T-cell (primary cell): Measurements from ENCODE around the gene IRAK3. TPM values are rescaled to one million over a fixed set of nuclear protein-coding genes. Genes with fewer than 3 reads are reported as not detected.

Source experiments
- ATAC-seq, 4 experiments: fragments of 200-7000 bp in 3 of 4; fragments of 150-1000 bp in 1 of 4; cut with Tn5 transposase; replicated peaks in 1 of 4; 1 replicate in 3 of 4; 2 replicates in 1 of 4; pipeline ENCODE4 v1.10.0; 2021; ENCODE audit warnings: moderate library complexity in 3 of 4, mild to moderate bottlenecking in 2 of 4, moderate number of reproducible peaks in 1 of 4
- CTCF ChIA-PET, 2 donors: fragments of 300-600 bp; sonication (Branson Sonifier 250); formaldehyde crosslinking; loops; one replicate each; lab custom pipeline; 2022; ENCODE audit warnings: antibody characterized with exemption in 2 of 2; lab: Charles Lee
- POLR2A ChIA-PET, 2 donors: fragments of 300-600 bp; sonication (Branson Sonifier 250); formaldehyde crosslinking; loops; one replicate each; lab custom pipeline; 2022; ENCODE audit warnings: antibody characterized with exemption in 2 of 2; lab: Charles Lee
- DNase-seq, 35 experiments: peaks; one replicate each; pipeline versions ENCODE4 v3.0.0 to v3.0.0-alpha.2; 2013 to 2023
- H3K27ac ChIP-seq: one replicate; pipeline ENCODE4 v1.5.1; 2013; ENCODE audit warnings: low read length
- H3K27me3 ChIP-seq, 2 experiments: replicated peaks in 1 of 2; 1 replicate in 1 of 2; 2 replicates in 1 of 2; pipeline versions ENCODE4 v1.6.1 to v1.7.0; 2013; ENCODE audit warnings: low read length in 1 of 2, mixed read lengths in 1 of 2; ENCODE audit not compliant: control insufficient read depth in 2 of 2, insufficient read depth in 2 of 2; ENCODE audit errors: extremely low read depth in 1 of 2
- H3K36me3 ChIP-seq, 2 donors: 1 replicate in 1 of 2; 2 replicates in 1 of 2; pipeline versions ENCODE4 v1.6.1 to v1.7.0; 2013; ENCODE audit warnings: low read length in 1 of 2; ENCODE audit not compliant: control insufficient read depth in 2 of 2, insufficient read depth in 1 of 2; ENCODE audit errors: extremely low read depth in 1 of 2
- H3K4me1 ChIP-seq, 2 experiments: 1 replicate in 1 of 2; 2 replicates in 1 of 2; pipeline versions ENCODE4 v1.6.1 to v1.7.0; 2013; ENCODE audit warnings: low read length in 2 of 2, mixed read lengths in 1 of 2; ENCODE audit not compliant: insufficient read depth in 2 of 2, control insufficient read depth in 1 of 2; ENCODE audit errors: extremely low read depth in 1 of 2
- H3K4me3 ChIP-seq, 2 donors: 1 replicate in 1 of 2; 2 replicates in 1 of 2; pipeline versions ENCODE4 v1.5.1 to v1.7.0; 2013; ENCODE audit warnings: mild to moderate bottlenecking in 2 of 2, low read length in 1 of 2, moderate library complexity in 1 of 2; ENCODE audit not compliant: control insufficient read depth in 1 of 2; ENCODE audit errors: extremely low read depth in 1 of 2
- H3K9me3 ChIP-seq: 2 replicates; pipeline ENCODE4 v1.7.0; 2013
- H3K27ac Mint-ChIP-seq, 2 donors: one replicate each; pipeline ENCODE4 v1.8.0; 2020 to 2021; ENCODE audit warnings: mild to moderate bottlenecking in 2 of 2, mixed read lengths in 2 of 2
- H3K27me3 Mint-ChIP-seq, 2 donors: one replicate each; pipeline ENCODE4 v1.8.0; 2021 to 2022; ENCODE audit warnings: mixed read lengths in 2 of 2
- H3K36me3 Mint-ChIP-seq: one replicate; pipeline ENCODE4 v1.8.0; 2021; ENCODE audit warnings: mixed read lengths
- H3K4me1 Mint-ChIP-seq, 3 donors: one replicate each; pipeline ENCODE4 v1.8.0; 2020 to 2022; ENCODE audit warnings: mixed read lengths in 3 of 3, mild to moderate bottlenecking in 1 of 3
- H3K4me3 Mint-ChIP-seq, 3 donors: one replicate each; pipeline ENCODE4 v1.8.0; 2020 to 2022; ENCODE audit warnings: mild to moderate bottlenecking in 3 of 3, mixed read lengths in 3 of 3, moderate library complexity in 3 of 3
- H3K9me3 Mint-ChIP-seq, 3 donors: one replicate each; pipeline ENCODE4 v1.8.0; 2020 to 2022; ENCODE audit warnings: mixed read lengths in 3 of 3
- WGBS: methylation state at CpG from one replicate; pipeline ENCODE4 v1.1.5; 2013; ENCODE audit warnings: missing lambda C conversion rate; ENCODE audit not compliant: insufficient coverage; 5-methylcytosine and 5-hydroxymethylcytosine counted together
- total RNA-seq, 35 experiments: library from RNA in 6 of 35; stranded (reverse) in 6 of 35; fragments of 120-200 nt in 1 of 35; gene quantifications; one replicate each; pipeline versions ENCODE4 v1.2.1 to v1.2.4 and lab custom pipeline; 2013 to 2026

Gene IRAK3
- total RNA-seq, 5 donors from 2014 or later (not counting 1 experiment from before 2014, with no cell fraction given), result 0.16 to 1.0 (median 0.39) TPM

DNA sequence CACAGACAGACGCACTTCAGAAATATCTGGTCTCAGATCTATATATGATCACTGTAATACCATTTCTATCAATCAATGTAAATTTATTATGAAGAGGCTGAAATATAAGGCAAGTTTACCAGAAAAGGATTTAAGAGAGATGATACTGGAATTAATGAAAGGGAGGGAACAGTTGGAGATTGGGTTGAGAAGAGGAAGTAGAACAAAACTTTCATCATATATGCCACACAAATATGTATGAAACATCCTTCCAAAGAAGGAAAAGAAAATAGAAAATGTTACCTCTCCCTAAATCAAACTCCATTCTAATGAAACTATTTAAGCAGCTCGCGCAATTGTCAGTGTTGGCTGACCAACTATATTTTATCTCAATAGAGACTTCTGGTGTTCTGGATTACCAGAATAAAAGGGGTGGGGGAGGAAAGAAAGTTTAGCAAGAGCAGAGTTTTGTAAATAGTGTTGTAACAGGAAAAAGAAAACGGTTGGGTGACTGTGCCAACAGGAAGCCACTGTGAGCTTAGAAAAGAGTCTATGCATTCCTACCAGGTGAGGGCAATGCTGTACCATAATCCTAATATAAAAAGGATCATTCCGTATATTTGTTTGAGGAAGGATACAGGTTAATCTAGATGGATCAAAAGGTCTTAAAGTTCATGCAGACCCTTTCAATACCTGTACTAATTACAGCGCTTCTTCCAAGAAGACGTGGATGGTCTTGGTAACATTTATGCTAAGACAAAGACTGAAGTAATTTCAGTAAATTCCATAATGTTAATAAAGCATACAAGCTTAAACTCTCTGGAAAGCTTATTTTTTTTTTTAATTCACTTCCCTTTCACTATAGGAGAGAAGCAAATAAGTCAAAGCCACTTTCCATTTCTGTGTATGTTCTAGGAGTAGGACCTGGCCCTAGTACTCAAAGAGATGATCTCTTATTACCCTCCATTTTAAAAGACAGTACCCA, 43.9 kb upstream of the IRAK3 start:
- CTCF ChIA-PET, result interaction anchor here (0.6 to 1.3 kb wide), 6 partner anchors 14 to 264 kb away, joined by 3 to 6 read pairs (median 4); partner anchors contain the start of gene HELB (in 1 of the 2)
- Mint-ChIP-seq H3K4me3 (no peak overlapping the region), H3K27ac (peak overlapping the region; percentile 69 to 79), H3K4me1 (peaks cover 20 to 24% (median 23%) of the 10 kb centered on the region in 3 donors), H3K36me3 (peaks cover 73% of the 10 kb centered on the region), H3K27me3 (no peaks in the 10 kb centered on the region), H3K9me3 (peaks cover 4 to 14% (median 13%) of the 10 kb centered on the region in 3 donors)
- peak overlapping the region; percentile 10 for H3K27ac ChIP-seq
- WGBS, result no CpG with 5 or more reads among the region's 7 CpGs
- peaks cover 8% of the 10 kb centered on the region for H3K9me3 ChIP-seq
- no peak overlapping the region for H3K4me3 ChIP-seq
- H3K27me3 ChIP-seq, result no peaks in the 10 kb centered on the region
- H3K4me1 ChIP-seq, result peaks cover 0 to 2% of the 10 kb centered on the region in 2 experiments
- H3K36me3 ChIP-seq, result peaks cover 5 to 76% of the 10 kb centered on the region in 2 donors
- peak in 1 of 35 experiments; percentile 32 for DNase-seq
- POLR2A ChIA-PET, result interaction anchor here (0.6 to 1.0 kb wide), 4 partner anchors 14 to 85 kb away, joined by 3 to 5 read pairs (median 3); partner anchors contain the start of gene LLPH (in 1 of the 2)
- ATAC-seq, result peak in 1 of 4 experiments; percentile 53

DNA sequence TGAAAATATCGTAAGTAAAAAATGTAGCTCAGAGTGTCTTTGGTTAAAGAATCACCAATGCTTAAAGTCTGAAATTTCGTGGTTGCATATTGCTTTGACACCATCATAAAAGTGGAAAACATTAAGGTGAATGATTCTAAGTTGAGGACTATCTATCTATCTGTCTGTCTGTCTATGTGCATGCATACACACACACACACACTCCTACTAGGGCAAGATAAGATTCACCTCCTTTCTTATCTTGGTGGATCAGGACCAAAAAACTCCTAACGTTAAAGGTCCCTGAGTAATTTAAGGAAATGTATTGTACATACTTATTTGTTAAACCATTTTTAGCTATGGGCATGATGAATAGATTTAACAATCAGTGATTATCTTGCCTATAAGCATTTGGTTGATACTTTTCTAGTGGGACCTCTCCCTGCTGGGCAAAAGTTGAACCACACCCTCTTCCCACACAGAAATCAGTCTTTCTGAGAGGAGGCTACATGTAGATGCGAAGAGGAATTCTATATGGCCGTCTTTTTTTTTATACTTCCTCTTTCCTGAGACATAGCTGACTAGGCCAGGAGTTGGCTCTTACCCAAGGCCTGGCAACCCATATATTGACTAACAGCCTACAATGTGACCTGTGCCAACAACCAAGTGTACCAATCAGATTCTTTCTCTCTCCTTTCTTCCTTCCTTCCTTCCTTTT, 39.2 kb upstream of the IRAK3 start:
- no peak overlapping the region for H3K27ac ChIP-seq
- H3K36me3 ChIP-seq, result peaks cover 0 to 52% of the 10 kb centered on the region in 2 donors
- POLR2A ChIA-PET, result interaction anchor here (0.6 to 1.4 kb wide), 3 partner anchors 16 to 19 kb away, joined by 3 to 8 read pairs (median 6); partner anchors contain the start of gene LLPH (in 1 of the 2)
- no peak for DNase-seq
- H3K4me3 ChIP-seq, result no peak overlapping the region
- H3K9me3 ChIP-seq, result no peaks in the 10 kb centered on the region
- H3K27ac Mint-ChIP-seq, result no peak overlapping the region
- no peaks in the 10 kb centered on the region for H3K27me3 Mint-ChIP-seq
- peaks cover 0 to 2% of the 10 kb centered on the region in 2 experiments for H3K4me1 ChIP-seq
- no peaks in the 10 kb centered on the region for H3K9me3 Mint-ChIP-seq
- no peak overlapping the region for H3K4me3 Mint-ChIP-seq
- ATAC-seq, result no peak
- H3K27me3 ChIP-seq, result no peaks in the 10 kb centered on the region
- peaks cover 36% of the 10 kb centered on the region for H3K36me3 Mint-ChIP-seq
- WGBS, result 100% methylated on average over 2 of the region's 5 CpGs
- CTCF ChIA-PET, result interaction anchor here in 1 of 2 donors (0.6 kb wide), 1 partner anchor 1747 kb away, joined by 3 read pairs; no protein-coding TSS in a partner anchor
- H3K4me1 Mint-ChIP-seq, result peaks cover 22 to 30% (median 28%) of the 10 kb centered on the region in 3 donors

DNA sequence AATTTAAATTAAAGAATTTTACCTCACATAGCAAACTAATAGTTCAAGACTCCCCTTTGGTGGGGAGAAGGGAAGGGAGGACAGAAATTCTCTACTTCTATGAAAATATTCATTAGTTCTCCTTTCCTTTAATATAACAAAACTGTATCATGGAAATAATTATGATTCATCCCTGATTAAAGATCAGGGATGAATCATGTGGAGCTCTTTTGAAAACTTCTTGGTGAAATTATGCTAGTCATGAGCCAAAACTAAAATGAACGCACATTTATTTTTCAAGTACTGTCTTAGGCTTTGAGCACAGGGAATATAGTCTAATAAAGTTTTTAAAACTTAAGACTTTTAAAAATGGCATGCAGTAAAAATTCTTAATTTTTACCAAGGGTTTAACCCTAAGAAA, 36.3 kb upstream of the IRAK3 start:
- Mint-ChIP-seq H3K4me1 (peaks cover 37 to 39% (median 39%) of the 10 kb centered on the region in 3 donors), H3K9me3 (no peaks in the 10 kb centered on the region), H3K27me3 (no peaks in the 10 kb centered on the region), H3K27ac (no peak overlapping the region), H3K4me3 (no peak overlapping the region), H3K36me3 (peaks cover 43% of the 10 kb centered on the region)
- CTCF ChIA-PET, result no interaction called here
- no peak for DNase-seq
- ATAC-seq, result no peak
- POLR2A ChIA-PET, result no interaction called here
- Histone ChIP-seq H3K27ac (no peak overlapping the region), H3K9me3 (no peaks in the 10 kb centered on the region), H3K4me3 (no peak overlapping the region), H3K27me3 (no peaks in the 10 kb centered on the region), H3K4me1 (no peaks in the 10 kb centered on the region), H3K36me3 (peaks cover 0 to 33% of the 10 kb centered on the region in 2 donors)
- WGBS, result no CpG with 5 or more reads among the region's 1 CpG

DNA sequence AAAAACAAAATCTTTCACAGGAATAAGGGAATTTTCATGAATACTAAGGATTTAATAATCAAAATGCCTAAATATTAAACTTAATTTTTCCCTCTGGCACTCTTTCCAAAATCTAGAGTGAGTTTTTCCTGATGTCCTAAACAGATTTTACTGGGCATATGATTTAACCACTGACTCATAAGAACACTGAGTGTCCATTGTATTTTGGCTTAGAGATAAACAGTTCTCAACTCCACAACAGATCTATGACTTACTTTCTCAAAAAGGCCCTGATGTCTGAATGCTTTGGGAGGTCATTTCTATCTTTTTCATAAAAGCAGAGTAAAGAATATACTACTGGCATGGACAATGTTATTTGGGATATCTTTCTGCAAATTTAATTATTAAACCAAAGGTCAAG, 34.2 kb upstream of the IRAK3 start:
- H3K4me3 ChIP-seq, result no peak overlapping the region
- Mint-ChIP-seq H3K4me3 (no peak overlapping the region), H3K4me1 (peaks cover 52 to 54% (median 53%) of the 10 kb centered on the region in 3 donors), H3K9me3 (no peaks in the 10 kb centered on the region), H3K36me3 (peaks cover 43% of the 10 kb centered on the region), H3K27ac (peak overlapping the region in 1 of 2 donors; percentile 37), H3K27me3 (no peaks in the 10 kb centered on the region)
- ChIA-PET POLR2A (no interaction called here), CTCF (interaction anchor here in 1 of 2 donors (0.6 kb wide), 1 partner anchor 613 kb away, joined by 4 read pairs; no protein-coding TSS in a partner anchor)
- ATAC-seq (no peak), DNase-seq (no peak)
- H3K27me3 ChIP-seq, result no peaks in the 10 kb centered on the region
- no peak overlapping the region for H3K27ac ChIP-seq
- H3K4me1 ChIP-seq, result no peaks in the 10 kb centered on the region
- H3K36me3 ChIP-seq, result peaks cover 0 to 33% of the 10 kb centered on the region in 2 donors
- H3K9me3 ChIP-seq, result no peaks in the 10 kb centered on the region

DNA sequence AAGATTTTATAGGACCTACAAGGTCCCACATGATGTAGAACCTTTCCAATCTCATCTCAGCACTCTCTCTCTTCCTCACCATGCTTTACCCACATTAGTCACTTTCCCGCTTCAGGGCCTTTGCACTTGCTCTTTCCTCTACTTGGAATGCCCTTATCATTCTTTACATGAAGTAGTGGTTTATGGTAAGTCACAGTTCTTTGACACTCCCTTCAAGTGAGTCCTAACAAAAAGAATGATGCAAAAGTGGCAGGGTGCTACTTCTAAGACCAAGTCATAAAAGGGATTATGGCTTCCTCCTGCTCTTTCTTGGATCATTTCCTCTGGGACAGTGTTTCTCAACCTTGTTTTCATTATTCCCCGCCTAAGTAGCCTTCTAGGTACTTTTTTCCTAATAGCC, 32.4 kb upstream of the IRAK3 start:
- Mint-ChIP-seq H3K4me1 (peaks cover 59 to 64% (median 62%) of the 10 kb centered on the region in 3 donors), H3K36me3 (peaks cover 48% of the 10 kb centered on the region), H3K4me3 (no peak overlapping the region), H3K9me3 (no peaks in the 10 kb centered on the region), H3K27ac (no peak overlapping the region), H3K27me3 (no peaks in the 10 kb centered on the region)
- ATAC-seq, result no peak
- H3K4me3 ChIP-seq, result no peak overlapping the region
- CTCF ChIA-PET, result no interaction called here
- no peaks in the 10 kb centered on the region for H3K27me3 ChIP-seq
- POLR2A ChIA-PET, result no interaction called here
- no peak for DNase-seq
- H3K9me3 ChIP-seq, result no peaks in the 10 kb centered on the region
- H3K27ac ChIP-seq, result no peak overlapping the region
- H3K36me3 ChIP-seq, result peaks cover 10 to 29% of the 10 kb centered on the region in 2 donors
- WGBS, result no CpG with 5 or more reads among the region's 2 CpGs
- no peaks in the 10 kb centered on the region for H3K4me1 ChIP-seq

DNA sequence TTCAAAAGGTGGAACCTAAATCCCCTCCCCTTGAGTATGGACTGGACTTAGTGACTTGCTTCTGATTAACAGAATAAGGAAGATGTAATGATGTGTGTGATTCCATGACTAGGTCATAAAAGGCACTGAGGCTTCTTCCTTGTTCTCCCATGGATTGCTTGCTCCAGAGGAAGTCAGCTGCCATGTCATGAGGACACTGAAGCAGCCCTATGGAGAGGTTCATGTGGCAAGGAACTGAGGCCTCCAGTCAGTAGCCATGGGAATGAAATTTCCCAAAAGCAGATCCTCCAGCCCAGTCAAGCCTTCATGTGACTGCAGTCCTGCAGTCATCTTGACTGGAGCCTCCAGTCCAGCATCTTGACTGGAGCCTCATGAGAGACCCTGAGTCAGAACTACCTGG, 29.9 kb upstream of the IRAK3 start:
- H3K4me3 Mint-ChIP-seq, result no peak overlapping the region
- no peak overlapping the region for H3K27ac ChIP-seq
- no peak for DNase-seq
- no peaks in the 10 kb centered on the region for H3K27me3 ChIP-seq
- peaks cover 64% of the 10 kb centered on the region for H3K36me3 Mint-ChIP-seq
- H3K36me3 ChIP-seq, result peaks cover 10 to 25% of the 10 kb centered on the region in 2 donors
- peaks cover 77 to 80% (median 79%) of the 10 kb centered on the region in 3 donors for H3K4me1 Mint-ChIP-seq
- no peak for ATAC-seq
- H3K9me3 Mint-ChIP-seq, result no peaks in the 10 kb centered on the region
- H3K4me3 ChIP-seq, result no peak overlapping the region
- no peaks in the 10 kb centered on the region for H3K4me1 ChIP-seq
- ChIA-PET CTCF (interaction anchor here (0.6 to 2.0 kb wide), 6 partner anchors 10 to 1744 kb away, joined by 3 to 4 read pairs (median 4); no protein-coding TSS in a partner anchor), POLR2A (interaction anchor here in 1 of 2 donors (0.6 to 1.3 kb wide), 2 partner anchors 10 to 22 kb away, joined by 3 read pairs; no protein-coding TSS in a partner anchor)
- H3K27ac Mint-ChIP-seq, result no peak overlapping the region
- no peaks in the 10 kb centered on the region for H3K9me3 ChIP-seq
- H3K27me3 Mint-ChIP-seq, result no peaks in the 10 kb centered on the region
